Measurements from ENCODE around the gene USP47. TPM values are rescaled to one million over a fixed set of nuclear protein-coding genes. Genes with fewer than 3 reads are reported as not detected.
A peak's percentile ranks its signal among the peaks of the same experiment; 100 is the strongest.

USP47 gene
- total and polyA plus RNA-seq, 9 of the 15 experiments (the other 6 are each of a cell fraction or from before 2014, with no cell fraction given): 13.1 to 63.6 (median 34.7) TPM

DNA sequence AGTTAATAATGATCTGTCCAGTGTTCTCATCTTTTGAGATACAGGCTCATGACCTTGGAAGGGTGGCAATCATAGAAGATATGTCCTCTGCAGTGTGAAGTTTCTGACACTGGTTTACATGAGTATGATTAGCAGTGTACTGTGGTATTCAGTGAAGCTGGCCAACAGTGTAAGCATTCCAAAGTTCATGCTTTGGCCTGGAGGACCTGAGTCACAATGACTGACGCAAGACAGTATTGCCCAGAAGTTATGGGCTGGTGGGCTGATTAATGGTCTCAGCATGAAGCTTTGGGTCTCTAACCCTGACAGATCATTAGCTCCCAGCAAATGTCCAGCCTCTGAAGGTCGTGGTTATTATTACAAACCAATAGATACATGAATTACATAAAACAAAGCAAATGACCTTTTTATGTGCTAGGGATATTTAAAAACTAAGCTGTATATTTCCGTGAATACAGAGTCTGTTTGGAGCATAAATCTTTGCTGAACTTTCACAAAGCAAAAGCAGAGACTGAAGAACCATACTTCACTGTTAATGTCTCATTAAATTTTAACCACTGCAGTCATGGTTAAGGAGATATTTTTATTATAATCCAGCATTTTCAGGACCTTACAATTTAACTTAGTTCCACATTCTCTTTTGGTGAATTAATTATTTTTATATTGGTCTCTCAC, 28.3 kb upstream of the USP47 start:
- FAIRE-seq: no peak
- DNase-seq (ENCODE audit: extremely low read depth in 1 of 4, low spot score in 3 of 4): peak in 1 of 4 experiments; percentile 39
- POLR2A ChIA-PET: interaction anchor here (0.6 to 0.7 kb wide), 2 partner anchors 13 to 445 kb away, joined by 3 read pairs; no protein-coding TSS in a partner anchor
- TF ChIP-seq, protein P1, sequence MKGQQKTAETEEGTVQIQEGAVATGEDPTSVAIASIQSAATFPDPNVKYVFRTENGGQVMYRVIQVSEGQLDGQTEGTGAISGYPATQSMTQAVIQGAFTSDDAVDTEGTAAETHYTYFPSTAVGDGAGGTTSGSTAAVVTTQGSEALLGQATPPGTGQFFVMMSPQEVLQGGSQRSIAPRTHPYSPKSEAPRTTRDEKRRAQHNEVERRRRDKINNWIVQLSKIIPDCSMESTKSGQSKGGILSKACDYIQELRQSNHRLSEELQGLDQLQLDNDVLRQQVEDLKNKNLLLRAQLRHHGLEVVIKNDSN (CRISPR knock-in tag; IDR thresholded peaks at IDR 0.05): no peak
- peak; percentile 39 for TF ChIP-seq MEIS2 (IDR thresholded peaks at IDR 0.05; ENCODE audit: partially characterized antibody)
- TF ChIP-seq, protein P2, sequence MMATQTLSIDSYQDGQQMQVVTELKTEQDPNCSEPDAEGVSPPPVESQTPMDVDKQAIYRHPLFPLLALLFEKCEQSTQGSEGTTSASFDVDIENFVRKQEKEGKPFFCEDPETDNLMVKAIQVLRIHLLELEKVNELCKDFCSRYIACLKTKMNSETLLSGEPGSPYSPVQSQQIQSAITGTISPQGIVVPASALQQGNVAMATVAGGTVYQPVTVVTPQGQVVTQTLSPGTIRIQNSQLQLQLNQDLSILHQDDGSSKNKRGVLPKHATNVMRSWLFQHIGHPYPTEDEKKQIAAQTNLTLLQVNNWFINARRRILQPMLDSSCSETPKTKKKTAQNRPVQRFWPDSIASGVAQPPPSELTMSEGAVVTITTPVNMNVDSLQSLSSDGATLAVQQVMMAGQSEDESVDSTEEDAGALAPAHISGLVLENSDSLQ (IDR thresholded peaks at IDR 0.05): peak; percentile 58; the same call in 1 of the 2 replicates
- TF ChIP-seq ESRRA (IDR thresholded peaks at IDR 0.05; ENCODE audit: borderline replicate concordance, low read depth): peak; percentile 39; the same call in 1 of the 2 replicates
- TF ChIP-seq, protein P3, sequence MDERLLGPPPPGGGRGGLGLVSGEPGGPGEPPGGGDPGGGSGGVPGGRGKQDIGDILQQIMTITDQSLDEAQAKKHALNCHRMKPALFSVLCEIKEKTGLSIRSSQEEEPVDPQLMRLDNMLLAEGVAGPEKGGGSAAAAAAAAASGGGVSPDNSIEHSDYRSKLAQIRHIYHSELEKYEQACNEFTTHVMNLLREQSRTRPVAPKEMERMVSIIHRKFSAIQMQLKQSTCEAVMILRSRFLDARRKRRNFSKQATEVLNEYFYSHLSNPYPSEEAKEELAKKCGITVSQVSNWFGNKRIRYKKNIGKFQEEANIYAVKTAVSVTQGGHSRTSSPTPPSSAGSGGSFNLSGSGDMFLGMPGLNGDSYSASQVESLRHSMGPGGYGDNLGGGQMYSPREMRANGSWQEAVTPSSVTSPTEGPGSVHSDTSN (CRISPR knock-in tag; IDR thresholded peaks at IDR 0.05; ENCODE audit: low read depth): no peak
- TF ChIP-seq, protein P3 (tag; conservative IDR thresholded peaks at IDR 0.05; ENCODE audit: low read depth): peak; percentile 39; the same call in 1 of the 2 replicates
- TF ChIP-seq, protein P4, sequence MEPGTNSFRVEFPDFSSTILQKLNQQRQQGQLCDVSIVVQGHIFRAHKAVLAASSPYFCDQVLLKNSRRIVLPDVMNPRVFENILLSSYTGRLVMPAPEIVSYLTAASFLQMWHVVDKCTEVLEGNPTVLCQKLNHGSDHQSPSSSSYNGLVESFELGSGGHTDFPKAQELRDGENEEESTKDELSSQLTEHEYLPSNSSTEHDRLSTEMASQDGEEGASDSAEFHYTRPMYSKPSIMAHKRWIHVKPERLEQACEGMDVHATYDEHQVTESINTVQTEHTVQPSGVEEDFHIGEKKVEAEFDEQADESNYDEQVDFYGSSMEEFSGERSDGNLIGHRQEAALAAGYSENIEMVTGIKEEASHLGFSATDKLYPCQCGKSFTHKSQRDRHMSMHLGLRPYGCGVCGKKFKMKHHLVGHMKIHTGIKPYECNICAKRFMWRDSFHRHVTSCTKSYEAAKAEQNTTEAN (CRISPR knock-in tag; IDR thresholded peaks at IDR 0.05): no peak
- no peak for TF ChIP-seq SIX5 (IDR thresholded peaks at IDR 0.05; ENCODE audit: borderline replicate concordance in 1 of 2, insufficient read depth in 1 of 2, low read depth in 1 of 2, low read length in 2 of 2)
- TF ChIP-seq, protein P5, sequence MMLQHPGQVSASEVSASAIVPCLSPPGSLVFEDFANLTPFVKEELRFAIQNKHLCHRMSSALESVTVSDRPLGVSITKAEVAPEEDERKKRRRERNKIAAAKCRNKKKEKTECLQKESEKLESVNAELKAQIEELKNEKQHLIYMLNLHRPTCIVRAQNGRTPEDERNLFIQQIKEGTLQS (IDR thresholded peaks at IDR 0.05): peak; percentile 35; the same call in 1 of the 2 replicates
- TF ChIP-seq, protein P5 (CRISPR knock-in tag; conservative IDR thresholded peaks at IDR 0.05): no peak
- TF ChIP-seq SRSF9 (IDR thresholded peaks at IDR 0.05; ENCODE audit: borderline replicate concordance, low read depth, low read length): no peak

More for the DNA sequence above, 28.3 kb upstream of the USP47 start:
- intact Hi-C loops (cut with micrococcal nuclease): no loop called here
- Histone ChIP-seq H3K27ac (ENCODE audit: extremely low read depth, low read depth, low read length) (peak overlapping the region; percentile 23; the same call in 1 of the 3 replicates), H2AFZ (ENCODE audit: low read depth, low read length) (peak overlapping the region; percentile 62), H3K9me1 (ENCODE audit: control insufficient read depth, insufficient read depth, low read length) (no peaks in the 10 kb centered on the region), H3K27me3 (ENCODE audit: control insufficient read depth in 2 of 2, insufficient read depth in 2 of 2, low read length in 2 of 2) (no peaks in the 10 kb centered on the region), H3K4me3 (no peak overlapping the region), H3K9me3 (replicated peaks; ENCODE audit: control insufficient read depth, insufficient read depth, low read depth, low read length) (no peaks in the 10 kb centered on the region), H3K4me1 (replicated peaks in 1 of 2; ENCODE audit: control insufficient read depth in 2 of 2, insufficient read depth in 2 of 2, low read length in 2 of 2) (peaks cover 8 to 29% of the 10 kb centered on the region in 2 experiments), H3K4me2 (ENCODE audit: insufficient read depth, low read length) (no peak overlapping the region), H3K36me3 (ENCODE audit: control insufficient read depth, insufficient read depth, low read length) (no peaks in the 10 kb centered on the region), H3K9ac (ENCODE audit: insufficient read depth in 1 of 2, low read depth in 2 of 2, low read length in 2 of 2) (no peak overlapping the region), H3K79me2 (ENCODE audit: control insufficient read depth, insufficient read depth, low read length) (no peaks in the 10 kb centered on the region), H4K20me1 (replicated peaks; ENCODE audit: control insufficient read depth, insufficient read depth, low read length) (no peaks in the 10 kb centered on the region)
- in situ Hi-C loops (cut with MboI): loop anchor here (10.0 kb wide), 1 partner anchor 471 kb away; no protein-coding TSS in a partner anchor
- CTCF ChIA-PET (ENCODE audit: low intra/inter-chr PET ratio): no interaction called here
- BruUV-seq (replicated peaks): no TSS peak
- 33% methylated on average over 3 of the region's 3 CpGs for whole genome bisulfite sequencing (ENCODE audit: insufficient coverage, low coverage, missing lambda C conversion rate)
- no peak for ATAC-seq
